ENCODE measurements around the gene GPS1. TPM values are rescaled to one million over a fixed set of nuclear protein-coding genes. Genes with fewer than 3 reads are reported as not detected.

The GPS1 gene
- total and polyA plus RNA-seq, 10 of the 15 experiments (the other 5 are each of a cell fraction or from before 2014, with no cell fraction given) = 2.2 to 146 (median 77.7) TPM

- ATAC-seq (no peak), DNase-seq (ENCODE audit: low read depth, low spot score) (no peak), FAIRE-seq (no peak)
- in situ Hi-C loops (cut with MboI) = no loop called here
- H3K79me2 ChIP-seq (ENCODE audit: control insufficient read depth, insufficient read depth, low read length) = peaks cover 14% of the 10 kb centered on the region
- CTCF ChIA-PET = no interaction called here
- no peak overlapping the region for H3K4me3 ChIP-seq
- no peak overlapping the region for H3K4me2 ChIP-seq (ENCODE audit: control insufficient read depth, insufficient read depth)
- SMC1A ChIA-PET (ENCODE audit: uncharacterized antibody, unreplicated experiment) = no interaction called here
- BruUV-seq (replicated peaks) = no TSS peak
- intact Hi-C loops (cut with micrococcal nuclease; ENCODE audit: unreplicated experiment) = no loop called here
- WGBS (ENCODE audit: insufficient coverage, insufficient replicate concordance, low lambda C conversion rate, missing lambda C conversion rate) = 89% methylated on average over 26 of the region's 28 CpGs
- no peaks in the 10 kb centered on the region for H4K20me1 ChIP-seq (ENCODE audit: control insufficient read depth, insufficient read depth)
- RAD21 ChIA-PET (ENCODE audit: unreplicated experiment) = no interaction called here
- H2AFZ ChIP-seq (ENCODE audit: control insufficient read depth, low read depth, low read length) = no peak overlapping the region
- POLR2A ChIA-PET = interaction anchor here (0.6 to 2.4 kb wide), 2 partner anchors 10 to 19 kb away, joined by 3 to 6 read pairs; partner anchors contain the start of gene DCXR
- H3K36me3 ChIP-seq (ENCODE audit: control insufficient read depth in 2 of 2, insufficient read depth in 2 of 2, low read length in 1 of 2) = peaks cover under 1 to 33% of the 10 kb centered on the region in 2 experiments
- H3K27ac ChIP-seq (ENCODE audit: control insufficient read depth, insufficient read depth) = no peak overlapping the region
- H3K9ac ChIP-seq (ENCODE audit: control insufficient read depth, insufficient read depth, low read length) = no peak overlapping the region
- no peaks in the 10 kb centered on the region for H3K9me3 ChIP-seq (replicated peaks; ENCODE audit: control insufficient read depth, insufficient read depth, low read length)
- H3K4me1 ChIP-seq (ENCODE audit: control insufficient read depth, insufficient read depth, low read length) = peaks cover 4% of the 10 kb centered on the region
- TF ChIP-seq ATF3 (IDR thresholded peaks at IDR 0.05; ENCODE audit: borderline replicate concordance, extremely low read depth, low read depth, low read length) = no peak
- 0 out of 2 replicates have a peak, but pooled peaks have one; percentile 9 for TF ChIP-seq SMAD5 (IDR thresholded peaks at IDR 0.05; ENCODE audit: low read depth)
- no peaks in the 10 kb centered on the region for H3K27me3 ChIP-seq (replicated peaks in 1 of 2; ENCODE audit: control insufficient read depth in 2 of 2, insufficient read depth in 2 of 2, low read length in 1 of 2)
These were observed 4.4 kb downstream of the GPS1 start for GRCh38 chr17:82055965-82056728.

DNA sequence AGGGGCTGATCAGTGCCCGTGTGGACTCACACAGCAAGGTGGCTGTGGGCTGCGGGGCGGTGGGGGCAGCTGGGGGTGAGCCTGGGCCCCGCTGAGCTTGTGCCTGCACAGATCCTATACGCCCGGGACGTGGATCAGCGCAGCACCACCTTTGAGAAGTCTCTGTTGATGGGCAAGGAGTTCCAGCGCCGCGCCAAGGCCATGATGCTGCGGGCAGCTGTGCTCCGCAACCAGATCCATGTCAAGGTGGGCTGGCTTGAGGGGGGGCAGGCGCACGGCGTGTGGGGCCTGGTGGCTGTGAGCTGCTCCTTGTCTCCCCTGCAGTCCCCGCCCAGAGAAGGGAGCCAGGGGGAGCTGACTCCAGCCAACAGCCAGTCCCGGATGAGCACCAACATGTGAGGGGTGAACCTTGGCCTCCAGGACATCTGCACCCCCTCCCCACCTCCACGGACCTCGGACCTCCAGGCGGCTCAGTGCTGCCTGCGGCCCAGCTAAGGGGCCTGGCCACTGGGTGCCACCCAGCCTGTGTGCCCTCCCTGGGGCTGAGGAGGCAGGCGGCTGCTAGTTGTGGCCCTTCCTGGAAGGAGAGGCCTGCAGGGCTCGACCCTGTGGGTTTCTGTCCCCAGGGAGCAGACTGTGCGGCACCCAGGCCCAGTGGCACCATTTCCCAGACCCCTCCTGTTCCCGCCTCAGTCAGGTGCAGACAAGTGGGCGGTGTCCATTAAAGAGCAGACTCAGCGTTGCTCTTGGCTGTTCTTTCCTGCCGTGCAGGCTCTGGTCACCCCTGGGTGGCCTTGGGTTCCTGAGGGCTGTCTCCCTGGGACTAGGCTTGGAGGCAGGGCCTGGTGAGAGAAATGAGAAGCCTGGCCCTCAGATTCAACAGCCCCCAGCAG, 5.3 kb downstream of the GPS1 start:
- Histone ChIP-seq H3K4me3 (no peak overlapping the region), H3K4me1 (ENCODE audit: control insufficient read depth, insufficient read depth, low read length) (peaks cover 4% of the 10 kb centered on the region), H3K9ac (ENCODE audit: control insufficient read depth, insufficient read depth, low read length) (no peak overlapping the region), H4K20me1 (ENCODE audit: control insufficient read depth, insufficient read depth) (no peaks in the 10 kb centered on the region), H3K9me3 (replicated peaks; ENCODE audit: control insufficient read depth, insufficient read depth, low read length) (no peaks in the 10 kb centered on the region), H3K27me3 (replicated peaks in 1 of 2; ENCODE audit: control insufficient read depth in 2 of 2, insufficient read depth in 2 of 2, low read length in 1 of 2) (no peaks in the 10 kb centered on the region), H3K27ac (ENCODE audit: control insufficient read depth, insufficient read depth) (no peak overlapping the region), H3K79me2 (ENCODE audit: control insufficient read depth, insufficient read depth, low read length) (peaks cover 14% of the 10 kb centered on the region), H3K4me2 (ENCODE audit: control insufficient read depth, insufficient read depth) (no peak overlapping the region), H2AFZ (ENCODE audit: control insufficient read depth, low read depth, low read length) (no peak overlapping the region), H3K36me3 (ENCODE audit: control insufficient read depth in 2 of 2, insufficient read depth in 2 of 2, low read length in 1 of 2) (peaks cover 3 to 36% of the 10 kb centered on the region in 2 experiments)
- ATAC-seq (no peak), DNase-seq (ENCODE audit: low read depth, low spot score) (no peak), FAIRE-seq (no peak)
- CTCF ChIA-PET = no interaction called here
- POLR2A ChIA-PET = no interaction called here
- intact Hi-C loops (cut with micrococcal nuclease; ENCODE audit: unreplicated experiment) = no loop called here
- TSS peak; percentile 33 for BruUV-seq (replicated peaks)
- SMC1A ChIA-PET (ENCODE audit: uncharacterized antibody, unreplicated experiment) = no interaction called here
- WGBS (ENCODE audit: insufficient coverage, insufficient replicate concordance, low lambda C conversion rate, missing lambda C conversion rate) = 70% methylated on average over 23 of the region's 29 CpGs
- RAD21 ChIA-PET (ENCODE audit: unreplicated experiment) = no interaction called here
- in situ Hi-C loops (cut with MboI) = no loop called here
- TF ChIP-seq YY1 (IDR thresholded peaks at IDR 0.05; ENCODE audit: low read depth, low read length) = no peak
- peak; percentile 55 for TF ChIP-seq POLR2AphosphoS5 (IDR thresholded peaks at IDR 0.05; ENCODE audit: low read length)
- peak; percentile 73 for TF ChIP-seq POLR2A (IDR thresholded peaks at IDR 0.05; ENCODE audit: low read depth, low read length)
